Stomach (tissue), 4 donors: ENCODE results near the gene FHL2.

ENCODE experiments used
- POLR2A ChIP-seq, 4 donors: fragments of 450-650 bp; IDR thresholded peaks; one replicate each; pipeline ENCODE4 v1.6.1; 2016; ENCODE audit warnings: antibody characterized with exemption in 4 of 4, control low read depth in 2 of 4, mild to moderate bottlenecking in 1 of 4, moderate library complexity in 1 of 4
- TF ChIP-seq, protein P1 (sequence below), 7 experiments: fragments of 450-650 bp in 4 of 7; fragments of 200-600 bp in 3 of 7; sonication (generic) in 3 of 7; IDR thresholded peaks; one replicate each; pipeline ENCODE4 v1.5.1; 2016 to 2019; ENCODE audit warnings: antibody characterized with exemption in 7 of 7, control low read depth in 2 of 7, mild to moderate bottlenecking in 1 of 7

DNA sequence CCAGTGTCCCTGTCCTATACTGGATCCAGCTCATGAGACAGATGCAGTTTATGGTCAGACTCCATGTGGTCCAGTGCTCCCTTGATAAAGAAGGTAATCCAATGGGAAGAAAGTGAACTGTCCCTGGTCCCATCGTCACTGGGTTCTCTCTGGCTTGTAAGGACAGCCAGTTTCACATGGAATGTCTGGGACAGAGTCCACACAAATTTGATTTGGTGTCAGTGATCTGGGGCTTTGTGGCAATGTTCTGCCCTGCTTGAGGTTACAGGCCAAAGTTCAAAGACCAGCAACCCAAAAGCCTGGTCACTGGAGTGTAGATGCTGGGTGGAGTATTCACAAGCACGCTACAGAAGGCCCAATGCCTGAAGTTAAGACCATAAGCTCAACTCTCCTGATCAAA, 22.2 kb upstream of the FHL2 start:
- TF ChIP-seq POLR2A (IDR thresholded peaks at IDR 0.05): no peak
- TF ChIP-seq, protein P1, sequence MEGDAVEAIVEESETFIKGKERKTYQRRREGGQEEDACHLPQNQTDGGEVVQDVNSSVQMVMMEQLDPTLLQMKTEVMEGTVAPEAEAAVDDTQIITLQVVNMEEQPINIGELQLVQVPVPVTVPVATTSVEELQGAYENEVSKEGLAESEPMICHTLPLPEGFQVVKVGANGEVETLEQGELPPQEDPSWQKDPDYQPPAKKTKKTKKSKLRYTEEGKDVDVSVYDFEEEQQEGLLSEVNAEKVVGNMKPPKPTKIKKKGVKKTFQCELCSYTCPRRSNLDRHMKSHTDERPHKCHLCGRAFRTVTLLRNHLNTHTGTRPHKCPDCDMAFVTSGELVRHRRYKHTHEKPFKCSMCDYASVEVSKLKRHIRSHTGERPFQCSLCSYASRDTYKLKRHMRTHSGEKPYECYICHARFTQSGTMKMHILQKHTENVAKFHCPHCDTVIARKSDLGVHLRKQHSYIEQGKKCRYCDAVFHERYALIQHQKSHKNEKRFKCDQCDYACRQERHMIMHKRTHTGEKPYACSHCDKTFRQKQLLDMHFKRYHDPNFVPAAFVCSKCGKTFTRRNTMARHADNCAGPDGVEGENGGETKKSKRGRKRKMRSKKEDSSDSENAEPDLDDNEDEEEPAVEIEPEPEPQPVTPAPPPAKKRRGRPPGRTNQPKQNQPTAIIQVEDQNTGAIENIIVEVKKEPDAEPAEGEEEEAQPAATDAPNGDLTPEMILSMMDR (IDR thresholded peaks at IDR 0.05): no peak
